HL-60/S4 (cell line): ENCODE results near the gene MBP.

Experiments used
- in situ Hi-C: fragments of 300-500 bp; cut with MboI; formaldehyde crosslinking; loops from 2 replicates; pipeline ENCODE4 v1.14.3; 2022; ENCODE audit warnings: low sequenced_read_pairs

MBP gene

DNA sequence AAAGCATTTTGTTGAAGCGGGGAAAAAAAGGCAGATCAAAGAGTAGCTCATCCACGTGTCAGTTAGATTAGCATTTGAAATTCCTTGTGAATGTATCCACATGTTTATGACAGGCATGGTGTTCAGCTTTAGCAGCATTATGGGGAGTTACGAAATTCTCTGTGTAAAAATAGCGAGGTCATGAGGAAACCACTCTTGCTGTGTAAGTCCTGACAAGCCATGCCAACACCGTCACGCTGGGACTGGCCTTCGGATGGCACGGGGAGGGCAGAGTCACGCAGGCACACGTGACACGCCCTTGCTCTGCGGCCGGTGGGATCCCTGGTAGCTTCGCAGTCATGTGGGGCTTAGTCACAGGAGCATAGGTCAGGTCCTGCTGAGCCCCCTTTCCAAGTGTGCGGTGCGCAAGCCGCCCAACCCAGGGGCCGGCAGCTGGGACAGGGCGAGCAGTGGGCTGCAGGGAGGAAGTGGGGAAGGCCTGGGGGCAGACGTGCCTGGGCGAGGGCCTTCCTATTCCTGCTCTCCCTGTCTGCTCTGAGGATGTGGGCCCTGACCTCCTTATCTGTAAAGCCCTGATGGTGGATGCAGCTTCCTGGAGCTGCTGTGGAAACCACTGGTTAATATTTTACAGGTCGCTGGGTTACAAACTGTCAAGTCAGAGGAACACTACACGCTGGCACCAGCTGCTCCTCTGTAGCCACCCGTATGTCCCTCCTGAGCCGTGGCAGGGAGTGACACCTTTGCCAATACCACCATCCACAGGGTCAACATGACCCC, 18.0 kb downstream of the MBP start:
- in situ Hi-C loops = no loop called here

DNA sequence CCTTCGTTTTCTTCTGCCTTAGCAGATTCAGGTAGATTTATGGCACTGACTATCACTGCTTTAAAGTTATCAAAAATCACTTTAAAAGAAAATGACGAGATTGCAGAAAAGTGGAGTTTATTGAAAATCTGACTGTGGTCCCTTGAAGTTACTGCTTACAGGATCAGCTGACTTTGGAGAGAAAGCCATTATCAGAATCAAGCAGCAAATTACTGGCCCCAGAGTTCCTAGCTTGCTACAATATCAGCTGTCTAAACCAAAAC, 18.5 kb downstream of the MBP start:
- in situ Hi-C loops = no loop called here

DNA sequence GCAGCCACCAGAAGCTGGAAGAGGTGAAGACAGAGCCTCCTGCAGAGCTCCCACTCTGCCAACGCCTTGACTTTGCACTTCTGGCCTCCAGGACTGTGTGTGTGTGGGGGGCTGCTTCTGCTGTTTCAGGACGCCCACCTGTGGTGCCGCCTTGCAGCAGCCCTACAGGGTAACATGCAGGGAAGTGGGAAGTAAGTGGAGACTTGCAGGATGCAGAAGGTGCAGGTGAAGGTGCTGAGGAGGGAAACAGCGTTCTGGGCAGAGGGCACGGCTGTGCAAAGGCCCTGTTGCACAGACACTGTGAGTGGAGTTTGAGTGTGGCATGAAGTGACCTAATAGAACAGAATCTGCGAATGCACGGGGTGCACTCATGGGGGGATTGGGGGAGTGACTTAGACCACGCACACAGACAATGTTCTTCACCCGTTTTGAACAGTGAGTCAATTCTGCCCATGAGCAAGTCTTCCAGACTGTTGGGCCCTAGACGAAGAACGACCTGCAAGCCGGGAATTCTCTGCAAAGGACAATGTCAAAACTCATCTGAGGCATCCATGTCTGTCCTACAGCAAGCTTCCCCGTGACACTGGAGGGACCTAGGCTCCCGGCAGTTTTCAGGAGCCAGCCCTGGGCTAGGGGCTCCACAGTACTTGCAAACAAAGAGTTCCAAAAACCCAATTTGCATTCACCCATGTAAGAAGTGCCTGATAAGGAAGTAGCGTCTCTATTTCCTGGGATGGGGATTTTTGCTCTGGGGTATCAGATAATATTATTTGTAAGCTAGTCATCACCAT, 19.0 kb downstream of the MBP start:
- in situ Hi-C loops = no loop called here

DNA sequence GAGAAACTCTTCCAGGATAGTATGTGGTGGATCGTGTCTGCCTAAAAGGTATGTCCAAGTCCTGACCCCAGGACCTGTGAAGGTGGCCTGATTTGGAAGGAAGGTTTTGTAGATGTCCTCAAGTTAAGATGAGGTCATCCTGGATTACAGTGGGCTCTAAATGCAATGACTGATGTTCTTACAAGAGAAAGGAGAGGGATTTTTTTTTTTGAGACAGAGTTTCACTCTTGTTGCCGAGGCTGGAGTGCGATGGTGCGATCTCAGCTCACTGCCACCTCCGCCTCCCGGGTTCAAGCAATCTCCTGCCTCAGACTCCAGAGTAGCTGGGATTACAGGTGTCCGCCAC, 19.9 kb downstream of the MBP start:
- in situ Hi-C loops = no loop called here

DNA sequence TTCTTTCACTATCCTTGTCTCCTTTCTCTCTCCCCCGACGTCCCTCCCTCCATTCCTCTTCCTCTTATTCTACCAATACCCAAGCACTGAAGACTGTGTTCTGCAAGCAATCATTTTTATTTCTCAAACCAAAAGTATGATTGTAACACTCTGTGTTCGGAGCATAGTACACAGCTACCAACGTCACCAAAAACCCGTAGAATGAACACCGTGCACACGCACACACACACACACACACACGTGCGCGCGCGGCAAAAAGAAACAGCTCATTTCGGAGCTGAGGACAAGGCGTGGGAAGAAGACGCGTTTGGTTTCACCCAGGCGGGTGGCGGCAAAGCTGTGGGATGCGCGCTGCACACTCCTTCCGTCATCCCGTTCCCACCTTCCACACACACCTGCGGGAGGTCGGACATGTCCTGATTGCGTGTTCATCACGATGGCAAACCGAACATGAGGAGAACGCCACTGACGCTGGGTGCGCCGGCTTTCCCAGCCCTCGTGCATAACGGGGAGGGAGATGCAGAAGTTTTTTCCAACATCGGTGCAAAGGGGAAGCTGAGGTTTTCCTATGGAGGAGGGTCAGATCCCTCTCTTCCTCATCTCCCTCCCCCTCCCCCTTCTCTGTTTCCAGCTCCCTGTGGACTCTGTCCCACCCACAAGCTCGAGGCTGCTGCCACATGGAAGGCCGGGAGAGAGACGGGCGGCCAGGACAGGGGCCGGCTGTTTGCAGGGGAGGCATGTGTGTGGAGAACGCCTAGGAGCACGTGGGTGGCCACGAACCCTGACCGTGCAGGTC, 20.4 kb downstream of the MBP start:
- in situ Hi-C loops = no loop called here

DNA sequence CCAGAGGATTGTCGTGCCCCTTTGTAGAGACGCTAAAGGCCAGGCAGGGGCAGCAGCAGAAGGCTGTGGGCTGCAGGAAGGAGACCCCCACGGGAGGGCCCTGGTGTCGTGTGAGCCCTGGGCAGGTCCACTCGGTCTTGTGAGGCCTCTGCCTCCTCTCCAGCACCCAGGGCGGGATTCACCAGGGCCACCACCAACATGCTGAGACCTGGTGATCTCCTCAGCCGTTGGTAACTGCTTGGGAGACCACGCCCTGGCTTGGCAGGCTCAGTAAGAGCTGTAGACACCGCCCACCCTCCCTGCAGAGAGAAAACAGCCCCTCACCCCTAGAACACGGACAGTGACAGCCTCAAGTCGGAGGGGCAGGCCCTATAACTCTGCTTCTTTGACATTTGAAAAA, 21.1 kb downstream of the MBP start:
- in situ Hi-C loops = no loop called here

DNA sequence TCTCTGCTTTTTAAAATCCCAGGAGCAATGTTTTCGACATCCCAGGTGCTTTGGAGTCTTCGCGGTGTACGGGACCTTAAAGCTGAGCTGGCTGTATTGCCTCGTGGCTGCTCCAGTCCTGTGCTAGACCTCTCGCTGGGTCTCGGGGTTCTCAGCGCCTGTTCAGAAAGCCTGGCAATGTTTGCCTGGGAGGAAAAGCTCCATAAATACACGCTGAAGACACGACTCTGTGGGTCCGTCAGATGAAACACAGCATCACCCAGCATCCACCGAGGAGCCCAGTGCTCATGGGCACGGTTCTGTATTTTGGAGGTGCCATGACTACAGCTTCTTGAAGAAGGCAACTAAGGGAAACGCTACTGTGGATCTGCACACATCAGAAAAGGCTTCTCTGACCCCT, 21.6 kb downstream of the MBP start:
- in situ Hi-C loops = no loop called here

DNA sequence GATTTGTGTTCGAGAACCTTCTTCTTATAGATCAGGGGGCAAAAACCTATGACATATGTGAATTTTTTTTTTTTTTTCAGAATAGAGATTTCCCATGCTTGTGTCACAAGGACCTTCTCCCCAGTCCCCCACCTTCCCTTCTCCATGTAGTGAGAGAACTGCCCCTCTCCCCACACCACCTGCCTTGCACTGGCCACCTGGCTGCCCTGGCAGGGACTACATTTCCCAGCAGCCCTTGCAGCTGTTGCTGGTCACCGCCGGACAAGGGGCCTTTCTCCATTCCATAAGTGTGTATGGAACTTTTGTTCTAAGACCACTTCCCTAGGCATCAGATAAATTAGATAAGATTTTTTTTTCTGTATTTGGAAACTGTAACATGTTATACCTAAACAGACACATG, 22.2 kb downstream of the MBP start:
- in situ Hi-C loops = no loop called here

DNA sequence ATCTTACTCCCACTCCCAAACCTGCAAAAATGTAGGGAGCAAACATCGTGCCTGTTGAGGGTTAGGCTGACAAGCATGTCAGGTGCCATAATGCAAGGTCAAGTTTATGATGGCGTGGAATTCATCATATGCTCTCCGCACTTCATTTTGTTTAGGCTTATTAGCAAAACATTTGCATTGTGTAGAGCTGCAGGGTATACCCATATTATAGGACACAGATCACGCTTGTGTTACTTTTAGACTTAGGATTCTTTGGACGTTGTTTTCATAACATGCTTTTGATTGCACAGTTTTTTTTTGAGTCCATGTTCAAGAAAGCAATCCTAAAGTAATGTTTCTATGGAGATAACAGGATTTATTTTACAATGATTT, 22.9 kb downstream of the MBP start:
- in situ Hi-C loops = no loop called here

DNA sequence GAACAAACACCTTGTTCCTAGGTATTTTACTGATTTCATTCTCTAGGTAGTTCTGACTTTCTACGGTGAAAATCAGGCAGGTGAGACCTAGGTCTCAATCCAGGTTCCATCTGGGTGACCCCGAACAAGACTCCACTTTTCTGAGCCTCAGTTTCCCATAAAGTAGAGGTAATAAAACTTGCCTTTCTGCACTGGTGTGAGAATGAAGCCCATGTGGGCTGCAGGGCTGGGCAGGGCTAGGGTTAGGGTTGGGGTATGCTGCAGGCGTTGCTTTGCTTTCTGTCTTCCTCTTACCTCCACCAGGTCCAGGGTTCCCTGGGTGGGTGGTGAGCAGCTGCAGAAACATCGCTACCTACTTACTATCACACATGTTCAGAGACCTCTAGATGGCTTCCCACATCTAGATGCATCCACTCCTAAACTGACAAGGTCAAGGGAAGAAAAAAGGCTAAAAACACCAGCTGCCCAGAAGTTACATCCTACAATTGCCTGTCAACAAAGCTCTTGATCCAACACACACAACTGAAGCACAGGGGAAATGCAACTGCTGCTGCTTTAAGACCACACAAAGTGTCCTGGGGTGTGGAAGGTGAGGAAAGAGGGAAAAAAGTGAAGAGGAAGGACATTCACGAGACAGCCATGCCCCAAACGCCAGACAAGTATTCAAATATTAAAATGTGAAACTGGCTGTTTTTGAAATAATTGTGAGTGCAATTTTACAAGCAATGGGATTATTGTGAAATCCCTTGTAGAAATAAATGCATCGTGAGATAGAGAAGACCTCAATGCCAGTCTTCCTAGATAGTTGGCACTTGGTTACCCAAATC, 23.5 kb downstream of the MBP start:
- in situ Hi-C loops = no loop called here

DNA sequence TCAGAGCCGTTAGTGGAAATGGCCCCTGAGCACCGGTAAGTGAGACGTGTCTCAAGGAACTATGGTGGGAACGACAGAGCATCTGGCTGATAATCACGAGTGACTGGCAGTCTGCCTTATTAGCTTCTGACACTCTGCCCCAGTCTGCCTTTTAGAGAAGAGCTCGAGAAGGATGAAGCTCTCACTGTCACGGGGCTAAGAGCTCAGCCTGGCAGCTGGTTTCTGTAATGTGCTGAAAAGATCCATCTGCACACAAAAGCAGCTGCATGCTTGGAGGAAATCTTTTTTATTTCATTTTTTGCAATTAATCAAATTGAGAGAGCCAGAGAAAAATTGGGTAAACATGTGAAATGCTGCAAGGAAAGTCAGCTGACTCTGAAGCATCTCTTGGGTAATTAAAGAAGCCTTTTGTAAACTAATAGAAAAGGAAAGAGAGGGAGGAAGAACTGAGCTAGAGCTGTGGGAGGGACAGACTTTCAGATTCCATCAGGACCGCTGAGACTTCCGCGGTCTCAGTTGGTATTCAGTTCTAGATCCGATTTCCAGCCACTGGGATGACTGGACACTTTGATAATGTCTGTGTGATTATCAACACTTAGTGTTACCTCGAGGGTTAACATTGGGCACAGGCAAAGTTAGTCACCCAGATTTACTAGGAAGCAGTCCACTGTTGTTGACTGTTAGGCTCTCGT, 24.4 kb downstream of the MBP start:
- in situ Hi-C loops = no loop called here

DNA sequence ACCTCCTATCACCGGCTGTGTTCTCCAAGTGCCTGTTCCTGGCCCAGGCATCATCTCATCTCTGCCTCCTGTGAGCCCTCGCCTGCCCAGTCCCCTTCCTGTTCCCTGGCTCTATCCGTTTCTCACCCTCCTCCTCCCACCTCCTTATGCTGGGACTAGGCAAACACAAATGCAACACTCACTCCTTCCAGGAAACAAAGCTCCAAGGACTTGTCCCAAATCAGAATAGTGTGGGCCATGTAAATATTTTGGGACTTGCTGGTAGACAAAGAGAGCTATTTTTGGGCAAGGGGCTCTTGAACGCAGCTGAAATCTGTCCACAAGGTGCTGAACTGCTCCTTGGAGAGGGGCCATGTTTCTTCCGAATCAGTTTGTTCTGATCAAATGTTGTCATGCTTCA, 25.3 kb downstream of the MBP start:
- in situ Hi-C loops = no loop called here

DNA sequence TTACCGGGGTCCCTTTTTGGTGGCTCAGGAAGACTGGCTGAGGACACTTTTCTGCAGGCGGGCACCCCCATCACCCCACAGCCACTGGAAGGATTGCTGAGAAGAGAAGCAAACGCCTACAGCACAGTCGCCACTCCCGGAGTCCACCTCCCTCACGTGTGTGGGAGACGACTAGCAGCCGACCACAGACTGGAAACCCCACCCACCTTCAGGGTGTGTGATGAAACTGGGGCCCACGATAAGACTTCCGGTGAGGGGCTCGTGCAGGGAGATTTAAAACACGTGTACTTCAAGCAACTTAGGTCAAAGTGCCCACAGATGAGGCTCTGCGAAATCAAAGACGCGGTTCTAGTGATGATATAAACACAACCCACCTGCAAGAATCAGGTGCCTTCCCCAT, 26.3 kb downstream of the MBP start:
- in situ Hi-C loops = no loop called here

DNA sequence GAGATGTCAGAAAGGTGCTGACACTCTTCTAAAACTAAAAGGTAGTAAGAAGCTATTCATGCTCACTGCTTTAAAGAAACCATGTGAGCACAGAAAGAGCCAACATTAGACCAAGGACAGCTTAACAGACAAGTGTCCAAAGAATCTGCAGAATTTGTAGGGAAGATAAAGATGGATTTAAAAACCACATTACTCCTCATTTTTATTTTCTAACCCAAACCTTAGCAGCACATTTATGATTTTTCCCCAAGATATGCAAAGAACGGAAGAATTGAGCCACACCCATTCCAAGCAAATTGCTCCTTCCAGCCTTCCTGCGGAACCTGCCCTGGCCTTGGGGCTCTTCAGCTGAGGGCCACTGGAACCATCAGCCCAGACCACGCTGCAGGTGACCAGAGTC, 26.9 kb downstream of the MBP start:
- in situ Hi-C loops = no loop called here

DNA sequence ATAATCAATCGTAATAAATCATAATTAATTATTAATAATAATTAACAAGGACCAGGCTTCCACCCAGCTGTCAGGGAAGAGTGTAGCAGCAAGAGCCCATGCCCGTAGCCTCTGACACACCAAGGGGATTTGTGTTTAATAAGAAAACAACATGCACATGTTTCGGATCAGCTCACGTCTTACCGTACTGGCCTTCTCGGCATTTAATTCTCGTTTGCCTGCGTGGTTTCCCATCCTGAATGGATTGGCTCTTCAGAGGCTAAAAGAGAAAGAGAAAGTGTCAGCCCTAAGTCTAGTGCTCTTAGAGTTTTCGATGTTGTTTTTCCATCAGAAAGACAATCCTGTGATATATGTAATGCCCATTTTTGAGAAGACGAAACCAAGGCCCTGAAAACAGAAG, 27.6 kb downstream of the MBP start:
- in situ Hi-C loops = no loop called here

DNA sequence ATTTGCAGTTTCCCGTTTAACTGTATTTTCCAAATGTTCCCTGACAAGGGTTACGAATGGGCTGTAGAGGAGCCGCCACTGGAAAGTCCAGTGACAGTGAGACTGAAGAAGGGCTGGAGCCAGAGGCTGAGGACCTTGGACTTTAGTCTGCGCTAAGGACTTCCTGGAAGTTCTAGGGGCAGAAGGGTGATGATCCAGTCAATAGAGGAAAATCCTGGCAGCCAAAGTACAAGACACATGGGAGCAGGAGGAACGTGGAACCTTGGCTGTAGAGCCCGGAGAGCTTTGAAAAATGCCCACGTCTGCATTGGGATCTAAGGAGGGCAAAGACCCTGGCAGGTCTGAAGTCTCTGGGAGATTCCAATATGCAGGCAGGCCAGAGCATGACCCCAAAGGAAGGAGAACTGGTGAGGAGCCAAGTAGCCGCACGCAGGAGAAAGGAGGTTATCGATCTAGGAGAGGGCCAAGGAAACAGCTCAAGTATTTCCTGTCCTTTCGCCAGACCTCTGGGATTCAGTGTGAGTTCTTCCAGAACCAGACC, 28.5 kb downstream of the MBP start:
- in situ Hi-C loops = no loop called here

DNA sequence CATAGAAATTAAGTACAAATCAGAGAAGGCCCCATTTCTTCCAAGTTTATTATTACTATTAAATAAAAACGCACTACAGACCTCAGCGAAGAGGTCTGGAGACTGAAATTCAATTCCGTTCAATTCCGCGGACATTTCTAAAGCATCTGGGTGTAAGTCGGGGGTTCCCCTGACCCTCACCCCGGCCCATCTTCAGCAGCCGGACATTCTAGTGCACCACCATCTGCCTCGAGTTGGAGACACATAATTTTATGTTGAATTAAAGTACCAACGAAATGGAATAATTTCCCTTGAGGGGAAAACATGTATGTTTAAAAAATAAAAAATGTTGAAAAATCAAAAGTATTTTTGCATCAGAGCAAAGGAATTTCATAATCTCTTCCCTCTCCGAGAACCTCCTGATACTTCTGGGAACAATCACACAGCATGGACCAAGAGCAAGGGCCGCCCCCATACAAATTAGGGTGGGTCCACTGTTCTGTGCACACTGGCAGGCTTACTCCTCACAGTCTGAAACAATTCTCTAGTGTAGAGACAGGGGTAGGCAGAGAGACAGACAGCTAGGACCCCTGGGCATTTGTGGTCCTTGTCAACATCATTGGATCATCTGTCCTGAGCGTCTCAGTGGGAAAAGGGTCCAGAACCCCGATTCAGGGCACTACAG, 29.3 kb downstream of the MBP start:
- in situ Hi-C loops = no loop called here

DNA sequence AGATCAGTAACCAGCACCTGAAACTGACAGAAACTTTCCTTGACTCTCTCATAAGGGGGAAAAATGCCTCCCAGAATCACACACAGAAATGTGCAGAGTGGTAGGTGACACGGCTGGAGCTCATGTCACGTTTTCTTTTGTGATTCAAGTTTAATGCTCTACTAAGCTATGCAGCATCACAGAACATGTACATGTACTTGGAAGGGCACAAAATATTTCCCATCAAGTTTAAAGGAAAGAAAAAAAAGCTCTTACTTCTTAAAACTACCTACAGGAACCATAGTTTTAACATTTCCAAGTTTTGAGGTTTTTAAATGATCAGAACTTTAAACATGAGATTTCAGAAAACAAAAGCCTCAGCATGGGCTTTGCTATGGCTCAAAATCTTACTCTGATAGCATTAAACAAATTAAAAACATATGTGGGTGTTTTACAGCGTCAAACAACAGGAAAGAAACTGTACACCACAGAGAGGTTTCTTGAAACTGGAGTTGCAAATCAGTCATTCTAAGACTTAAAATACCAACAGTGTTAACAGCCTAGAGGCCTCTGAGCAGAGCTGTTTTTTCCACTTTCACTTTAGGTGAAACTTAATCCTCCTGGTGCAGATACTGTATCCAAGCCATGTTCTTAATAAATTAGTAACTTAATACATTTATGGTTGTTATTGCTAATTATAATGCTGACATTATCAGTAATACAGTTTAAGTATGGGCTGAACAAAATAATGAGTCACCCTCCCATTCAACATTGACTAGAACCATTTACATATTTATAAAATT, 30.1 kb downstream of the MBP start:
- in situ Hi-C loops = no loop called here
